CD14-positive monocyte (primary cell): Measurements from ENCODE around the gene CDH9. TPM values are rescaled to one million over a fixed set of nuclear protein-coding genes. Genes with fewer than 3 reads are reported as not detected.

Source experiments
- DNase-seq, 3 donors: peaks; one replicate each; pipeline ENCODE4 v3.0.0-alpha.2; 2011 to 2022
- H2AFZ ChIP-seq: 2 replicates; pipeline ENCODE4 v1.6.0; 2012; ENCODE audit warnings: mild to moderate bottlenecking, low read depth, low read length, inconsistent platforms; ENCODE audit not compliant: insufficient read depth, poor library complexity, severe bottlenecking
- H3K27ac ChIP-seq, 2 donors: 1 replicate in 1 of 2; 2 replicates in 1 of 2; pipeline ENCODE4 v1.5.1; 2012 to 2013; ENCODE audit warnings: low read length in 2 of 2, control low read depth in 1 of 2, inconsistent platforms in 1 of 2, low read depth in 1 of 2, mild to moderate bottlenecking in 1 of 2
- H3K27me3 ChIP-seq, 2 donors: one replicate each; pipeline versions ENCODE4 v1.6.0 to v1.6.1; 2011 to 2013; ENCODE audit warnings: low read length in 2 of 2; ENCODE audit not compliant: control insufficient read depth in 2 of 2, insufficient read depth in 2 of 2
- H3K36me3 ChIP-seq, 2 donors: replicated peaks in 1 of 2; 1 replicate in 1 of 2; 2 replicates in 1 of 2; pipeline versions ENCODE4 v1.5.1 to v1.6.1; 2012 to 2013; ENCODE audit warnings: low read length in 2 of 2, control low read depth in 1 of 2, inconsistent platforms in 1 of 2, mild to moderate bottlenecking in 1 of 2; ENCODE audit not compliant: insufficient read depth in 2 of 2, control insufficient read depth in 1 of 2
- H3K4me1 ChIP-seq, 2 donors: 1 replicate in 1 of 2; 2 replicates in 1 of 2; pipeline versions ENCODE4 v1.5.1 to v1.6.1; 2012 to 2013; ENCODE audit warnings: low read length in 2 of 2, control low read depth in 1 of 2, inconsistent platforms in 1 of 2, mild to moderate bottlenecking in 1 of 2, moderate library complexity in 1 of 2; ENCODE audit not compliant: insufficient read depth in 2 of 2, control insufficient read depth in 1 of 2
- H3K4me2 ChIP-seq: replicated peaks from 2 replicates; pipeline ENCODE3; 2012; ENCODE audit warnings: low read length, moderate library complexity, mild to moderate bottlenecking; ENCODE audit not compliant: poor library complexity, severe bottlenecking; ENCODE audit errors: extremely low read depth
- H3K4me3 ChIP-seq, 3 experiments: fragments of 200-600 bp in 1 of 3; sonication (generic) in 1 of 3; replicated peaks in 1 of 3; 1 replicate in 2 of 3; 2 replicates in 1 of 3; pipeline ENCODE4 v1.5.1; 2011 to 2013; ENCODE audit warnings: low read length in 3 of 3, mild to moderate bottlenecking in 3 of 3, control low read depth in 2 of 3, low read depth in 2 of 3, inconsistent platforms in 1 of 3, moderate library complexity in 1 of 3
- H3K79me2 ChIP-seq: 2 replicates; pipeline ENCODE4 v1.6.0; 2012; ENCODE audit warnings: mild to moderate bottlenecking, control low read depth, inconsistent platforms, low read length, moderate library complexity; ENCODE audit not compliant: insufficient read depth
- H3K9ac ChIP-seq: 2 replicates; pipeline ENCODE4 v1.6.0; 2017; ENCODE audit warnings: low read length, mild to moderate bottlenecking; ENCODE audit not compliant: insufficient read depth, poor library complexity, severe bottlenecking
- H3K9me3 ChIP-seq, 2 donors: replicated peaks in 1 of 2; 1 replicate in 1 of 2; 2 replicates in 1 of 2; pipeline versions ENCODE4 v1.5.1 to v1.6.1; 2012 to 2013; ENCODE audit warnings: low read length in 2 of 2, control low read depth in 1 of 2; ENCODE audit not compliant: control insufficient read depth in 1 of 2, insufficient read depth in 1 of 2
- H4K20me1 ChIP-seq: 2 replicates; pipeline ENCODE4 v1.6.0; 2012; ENCODE audit warnings: mild to moderate bottlenecking, low read length, control low read depth, moderate library complexity; ENCODE audit not compliant: insufficient read depth
- H3K27ac Mint-ChIP-seq, 7 donors: one replicate each; pipeline ENCODE4 v1.8.0; 2020; ENCODE audit warnings: mild to moderate bottlenecking in 7 of 7, mixed read lengths in 7 of 7, moderate library complexity in 6 of 7, inconsistent platforms in 2 of 7
- H3K27me3 Mint-ChIP-seq, 3 donors: one replicate each; pipeline ENCODE4 v1.8.0; 2021 to 2022; ENCODE audit warnings: low read depth in 3 of 3, mild to moderate bottlenecking in 3 of 3, mixed read lengths in 3 of 3, moderate library complexity in 3 of 3, inconsistent platforms in 1 of 3
- H3K36me3 Mint-ChIP-seq, 2 donors: one replicate each; pipeline ENCODE4 v1.8.0; 2020; ENCODE audit warnings: mixed read lengths in 2 of 2, inconsistent platforms in 1 of 2, mild to moderate bottlenecking in 1 of 2
- H3K4me1 Mint-ChIP-seq: one replicate; pipeline ENCODE4 v1.8.0; 2020; ENCODE audit warnings: mild to moderate bottlenecking, mixed read lengths
- H3K4me3 Mint-ChIP-seq, 2 donors: one replicate each; pipeline ENCODE4 v1.8.0; 2020; ENCODE audit warnings: mild to moderate bottlenecking in 2 of 2, mixed read lengths in 2 of 2, moderate library complexity in 1 of 2
- H3K9me3 Mint-ChIP-seq, 7 donors: one replicate each; pipeline ENCODE4 v1.8.0; 2020 to 2022; ENCODE audit warnings: mixed read lengths in 7 of 7, mild to moderate bottlenecking in 6 of 7, moderate library complexity in 6 of 7, inconsistent platforms in 2 of 7
- CTCF ChIP-seq: fragments of 200-600 bp; IDR thresholded peaks from one replicate; pipeline ENCODE4 v1.8.0; 2022; ENCODE audit warnings: antibody characterized with exemption, mild to moderate bottlenecking
- WGBS: methylation state at CpG from one replicate; pipeline ENCODE4 v1.1.5; 2013; ENCODE audit warnings: missing lambda C conversion rate; ENCODE audit not compliant: insufficient coverage; 5-methylcytosine and 5-hydroxymethylcytosine counted together
- intact Hi-C, 2 donors: fragments of 100-400 bp; cut with micrococcal nuclease; formaldehyde crosslinking; loops; one replicate each; pipeline versions ENCODE4 v1.15.0 to v1.15.1; 2023
- polyA plus RNA-seq, 3 donors: library from polyadenylated mRNA; depleted of rRNA in 1 of 3; unstranded in 2 of 3; stranded (reverse) in 1 of 3; fragments of 300-500 nt in 2 of 3; fragments of >200 nt in 1 of 3; fragmentation: Illumina TruSeq in 2 of 3; gene quantifications; 1 replicate in 2 of 3; 2 replicates in 1 of 3; pipeline ENCODE4 v1.2.3, GENCODE V29; 2012 to 2021

The CDH9 gene
- polyA plus RNA-seq, 3 donors, result not detected

- Histone ChIP-seq H3K4me3 (no peak overlapping the region), H3K4me1 (no peaks in the 10 kb centered on the region), H3K9ac (no peak overlapping the region), H2AFZ (no peak overlapping the region), H3K79me2 (no peaks in the 10 kb centered on the region), H3K4me2 (no peak overlapping the region), H3K9me3 (no peaks in the 10 kb centered on the region), H3K36me3 (no peaks in the 10 kb centered on the region), H3K27ac (no peak overlapping the region), H4K20me1 (no peaks in the 10 kb centered on the region), H3K27me3 (no peaks in the 10 kb centered on the region)
- no peaks in the 10 kb centered on the region for H3K27me3 Mint-ChIP-seq
- H3K36me3 Mint-ChIP-seq, result no peaks in the 10 kb centered on the region
- no peak for DNase-seq
- WGBS, result no CpG with 5 or more reads among the region's 1 CpG
- H3K4me1 Mint-ChIP-seq, result no peaks in the 10 kb centered on the region
- H3K9me3 Mint-ChIP-seq, result no peaks in the 10 kb centered on the region
- TF ChIP-seq CTCF, result no peak
- H3K27ac Mint-ChIP-seq, result no peak overlapping the region
- intact Hi-C loops, result no loop called here
- no peak overlapping the region for H3K4me3 Mint-ChIP-seq
Observed at GRCh38 chr5:27021471-27021870, 16.9 kb downstream of the CDH9 start.

- Histone ChIP-seq H3K4me3 (no peak overlapping the region), H3K4me2 (no peak overlapping the region), H3K4me1 (no peaks in the 10 kb centered on the region), H3K9me3 (no peaks in the 10 kb centered on the region), H3K79me2 (no peaks in the 10 kb centered on the region), H3K9ac (no peak overlapping the region), H3K27ac (no peak overlapping the region), H3K27me3 (no peaks in the 10 kb centered on the region), H3K36me3 (no peaks in the 10 kb centered on the region), H2AFZ (no peak overlapping the region), H4K20me1 (no peaks in the 10 kb centered on the region)
- no peak for TF ChIP-seq CTCF
- Mint-ChIP-seq H3K4me1 (no peaks in the 10 kb centered on the region), H3K9me3 (no peaks in the 10 kb centered on the region), H3K27ac (no peak overlapping the region), H3K4me3 (no peak overlapping the region), H3K36me3 (no peaks in the 10 kb centered on the region), H3K27me3 (no peaks in the 10 kb centered on the region)
- no CpG with 5 or more reads among the region's 1 CpG for WGBS
- intact Hi-C loops, result no loop called here
- no peak for DNase-seq
Observed at GRCh38 chr5:27020973-27021372, 17.4 kb downstream of the CDH9 start.
